Vagina (tissue), 2 donors: ENCODE data around the gene IWS1. TPM values are rescaled to one million over a fixed set of nuclear protein-coding genes. Genes with fewer than 3 reads are reported as not detected.

Experiments
- DNase-seq, 2 donors: peaks; one replicate each; pipeline ENCODE4 v3.0.0-alpha.2; 2017; ENCODE audit errors: extremely low spot score in 2 of 2
- H3K27ac ChIP-seq: fragments of 200-600 bp; sonication (generic); one replicate; pipeline ENCODE4 v1.5.1; 2019
- H3K27me3 ChIP-seq: fragments of 200-600 bp; sonication (generic); one replicate; pipeline ENCODE4 v1.5.1; 2019
- H3K36me3 ChIP-seq, 2 donors: fragments of 200-600 bp; sonication (generic); one replicate each; pipeline ENCODE4 v1.5.1; 2017 to 2019
- H3K4me1 ChIP-seq: fragments of 200-600 bp; sonication (generic); one replicate; pipeline ENCODE4 v1.5.1; 2019
- H3K4me3 ChIP-seq, 2 donors: fragments of 200-600 bp; sonication (generic); 1 replicate in 1 of 2; 2 replicates in 1 of 2; pipeline ENCODE4 v1.5.1; 2016 to 2019
- H3K9me3 ChIP-seq: fragments of 200-600 bp; sonication (generic); one replicate; pipeline ENCODE4 v1.5.1; 2019
- POLR2A ChIP-seq, 2 donors: fragments of 450-650 bp; IDR thresholded peaks; one replicate each; pipeline ENCODE4 v1.6.1; 2017; ENCODE audit warnings: antibody characterized with exemption in 2 of 2, mild to moderate bottlenecking in 2 of 2, moderate library complexity in 2 of 2
- POLR2AphosphoS5 ChIP-seq, 2 donors: sonication (generic); formaldehyde crosslinking; IDR thresholded peaks; one replicate each; pipeline ENCODE4 v1.9.0; 2017; ENCODE audit warnings: antibody characterized with exemption in 2 of 2, mild to moderate bottlenecking in 2 of 2, low read depth in 1 of 2; ENCODE audit not compliant: insufficient read depth in 1 of 2
- intact Hi-C: fragments of 100-400 bp; cut with DNase I; formaldehyde crosslinking; loops from one replicate; pipeline ENCODE4 v1.15.1; 2023
- total RNA-seq: library from RNA; depleted of rRNA; stranded (reverse); fragments of >200 nt; gene quantifications from one replicate; pipeline ENCODE4 v1.2.3, GENCODE V29; 2016
- TF ChIP-seq, protein P1 (sequence below), 3 experiments: fragments of 450-650 bp in 2 of 3; fragments of 200-600 bp in 1 of 3; sonication (generic) in 1 of 3; IDR thresholded peaks; one replicate each; pipeline ENCODE4 v1.5.1; 2017 to 2019; ENCODE audit warnings: antibody characterized with exemption in 3 of 3, mild to moderate bottlenecking in 2 of 3, moderate library complexity in 2 of 3

Gene IWS1
- total RNA-seq, 1 donor from 2014 or later = 40.8 TPM

DNA sequence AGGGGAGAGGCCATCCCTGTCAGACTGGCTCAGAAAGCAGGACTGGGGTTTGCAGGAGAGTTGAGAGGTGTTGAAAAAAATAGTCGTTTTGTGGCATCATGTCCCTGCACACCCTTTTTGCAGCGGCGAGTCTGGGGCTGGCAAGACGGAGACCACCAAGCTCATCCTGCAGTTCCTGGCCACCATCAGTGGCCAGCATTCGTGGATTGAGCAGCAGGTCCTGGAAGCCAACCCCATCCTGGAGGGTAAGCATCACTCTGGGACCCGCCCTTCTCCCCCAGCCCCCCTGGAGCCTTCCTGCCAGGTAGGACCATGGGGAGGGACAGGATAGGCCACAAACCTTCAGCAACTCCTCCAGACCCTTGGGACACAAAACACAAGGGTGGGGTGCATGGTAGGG is 43.4 kb upstream of the IWS1 start:
- Histone ChIP-seq H3K36me3 (no peaks in the 10 kb centered on the region), H3K27me3 (no peaks in the 10 kb centered on the region), H3K4me3 (no peak overlapping the region), H3K9me3 (no peaks in the 10 kb centered on the region), H3K27ac (no peak overlapping the region), H3K4me1 (peaks cover 13% of the 10 kb centered on the region)
- peak in 1 of 2 donors; percentile 81 for DNase-seq
- TF ChIP-seq POLR2AphosphoS5 (IDR thresholded peaks at IDR 0.05; ENCODE audit: insufficient read depth in 1 of 2, low read depth in 1 of 2) (no peak), POLR2A (IDR thresholded peaks at IDR 0.05) (no peak)
- TF ChIP-seq, protein P1, sequence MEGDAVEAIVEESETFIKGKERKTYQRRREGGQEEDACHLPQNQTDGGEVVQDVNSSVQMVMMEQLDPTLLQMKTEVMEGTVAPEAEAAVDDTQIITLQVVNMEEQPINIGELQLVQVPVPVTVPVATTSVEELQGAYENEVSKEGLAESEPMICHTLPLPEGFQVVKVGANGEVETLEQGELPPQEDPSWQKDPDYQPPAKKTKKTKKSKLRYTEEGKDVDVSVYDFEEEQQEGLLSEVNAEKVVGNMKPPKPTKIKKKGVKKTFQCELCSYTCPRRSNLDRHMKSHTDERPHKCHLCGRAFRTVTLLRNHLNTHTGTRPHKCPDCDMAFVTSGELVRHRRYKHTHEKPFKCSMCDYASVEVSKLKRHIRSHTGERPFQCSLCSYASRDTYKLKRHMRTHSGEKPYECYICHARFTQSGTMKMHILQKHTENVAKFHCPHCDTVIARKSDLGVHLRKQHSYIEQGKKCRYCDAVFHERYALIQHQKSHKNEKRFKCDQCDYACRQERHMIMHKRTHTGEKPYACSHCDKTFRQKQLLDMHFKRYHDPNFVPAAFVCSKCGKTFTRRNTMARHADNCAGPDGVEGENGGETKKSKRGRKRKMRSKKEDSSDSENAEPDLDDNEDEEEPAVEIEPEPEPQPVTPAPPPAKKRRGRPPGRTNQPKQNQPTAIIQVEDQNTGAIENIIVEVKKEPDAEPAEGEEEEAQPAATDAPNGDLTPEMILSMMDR (IDR thresholded peaks at IDR 0.05) = no peak
- intact Hi-C loops = loop anchor here (5.0 kb wide), 1 partner anchor 968 kb away; no protein-coding TSS in a partner anchor

DNA sequence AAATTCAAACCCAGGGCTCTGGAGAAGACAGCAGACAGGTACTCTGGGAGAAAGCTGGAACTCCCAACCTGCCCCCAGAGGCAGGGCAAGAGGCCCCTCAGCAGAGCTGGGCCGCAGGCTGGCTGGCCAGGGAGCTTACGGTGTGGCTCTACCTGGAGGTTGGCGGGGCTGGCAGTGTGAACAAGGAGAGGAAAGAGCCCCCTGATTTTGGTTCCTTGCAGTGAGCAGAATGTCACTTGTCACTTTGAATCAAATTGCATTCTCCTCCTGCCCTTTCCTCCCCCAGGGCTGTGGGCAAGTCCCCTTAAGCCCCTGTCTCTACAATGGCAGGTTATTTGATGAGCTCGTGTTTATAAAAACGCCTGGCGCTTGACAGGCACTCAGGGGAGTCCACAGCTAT is 41.8 kb upstream of the IWS1 start:
- H3K27ac ChIP-seq = no peak overlapping the region
- intact Hi-C loops = no loop called here

DNA sequence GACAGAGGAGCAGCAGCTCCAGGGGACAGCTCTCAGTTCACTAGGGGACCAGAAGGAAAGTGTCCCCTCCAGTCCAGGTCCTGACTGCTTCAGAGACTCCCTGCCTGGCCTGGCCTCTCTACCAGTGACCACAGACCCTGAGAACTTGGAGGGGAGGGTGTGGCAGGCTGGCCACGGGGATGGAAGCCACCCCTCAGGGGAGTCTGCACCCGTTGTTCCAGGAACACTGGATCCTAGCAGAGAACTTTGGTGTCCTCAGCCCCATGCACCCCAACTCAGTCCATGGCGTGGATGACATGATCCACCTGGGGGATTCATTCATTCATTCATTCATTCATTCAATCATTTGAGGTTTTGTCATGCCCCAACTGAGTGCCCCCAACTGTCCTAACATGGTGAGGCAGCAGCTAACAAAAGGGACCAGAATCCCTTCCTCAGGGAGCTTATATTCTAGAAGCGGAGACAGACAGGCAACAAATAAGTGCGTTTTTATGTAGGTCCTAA is 41.1 kb upstream of the IWS1 start:
- no peak overlapping the region for H3K4me3 ChIP-seq
- H3K27ac ChIP-seq = no peak overlapping the region
- H3K27me3 ChIP-seq = no peaks in the 10 kb centered on the region
- intact Hi-C loops = no loop called here
- DNase-seq = peak; percentile 77 to 79
- H3K9me3 ChIP-seq = no peaks in the 10 kb centered on the region
- H3K36me3 ChIP-seq = no peaks in the 10 kb centered on the region
- no peak for TF ChIP-seq POLR2AphosphoS5 (IDR thresholded peaks at IDR 0.05; ENCODE audit: insufficient read depth in 1 of 2, low read depth in 1 of 2)
- TF ChIP-seq POLR2A (IDR thresholded peaks at IDR 0.05) = no peak
- TF ChIP-seq, protein P1 (IDR thresholded peaks at IDR 0.05) = no peak
- H3K4me1 ChIP-seq = peaks cover 13% of the 10 kb centered on the region

More for the DNA sequence above, 41.8 kb upstream of the IWS1 start:
- Histone ChIP-seq H3K9me3 (no peaks in the 10 kb centered on the region), H3K36me3 (no peaks in the 10 kb centered on the region), H3K4me3 (no peak overlapping the region), H3K4me1 (peaks cover 13% of the 10 kb centered on the region), H3K27me3 (no peaks in the 10 kb centered on the region)
- TF ChIP-seq, protein P1 (IDR thresholded peaks at IDR 0.05) = no peak
- TF ChIP-seq POLR2AphosphoS5 (IDR thresholded peaks at IDR 0.05; ENCODE audit: insufficient read depth in 1 of 2, low read depth in 1 of 2) (no peak), POLR2A (IDR thresholded peaks at IDR 0.05) (no peak)
- peak; percentile 65 to 67 for DNase-seq

DNA sequence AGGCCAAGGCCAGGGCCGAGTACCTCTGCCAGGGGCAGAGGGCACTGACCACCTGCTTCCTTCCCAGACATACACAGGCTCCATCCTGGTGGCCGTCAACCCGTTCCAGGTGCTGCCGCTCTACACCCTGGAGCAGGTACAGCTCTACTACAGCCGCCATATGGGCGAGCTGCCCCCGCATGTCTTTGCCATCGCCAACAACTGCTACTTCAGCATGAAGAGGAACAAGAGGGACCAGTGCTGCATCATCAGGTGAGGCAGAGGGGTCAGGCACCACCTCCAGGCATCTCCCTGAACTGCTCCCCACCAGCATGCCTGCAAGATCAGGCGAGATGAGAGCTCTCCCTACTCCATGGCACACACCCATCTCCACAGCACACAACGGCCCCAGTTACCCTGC is 40.3 kb upstream of the IWS1 start:
- DNase-seq = peak in 1 of 2 donors; percentile 74
- TF ChIP-seq POLR2A (IDR thresholded peaks at IDR 0.05) (no peak), POLR2AphosphoS5 (IDR thresholded peaks at IDR 0.05; ENCODE audit: insufficient read depth in 1 of 2, low read depth in 1 of 2) (no peak)
- TF ChIP-seq, protein P1 (IDR thresholded peaks at IDR 0.05) = peak in 1 of 3 experiments; percentile 2
- Histone ChIP-seq H3K27ac (no peak overlapping the region), H3K4me1 (peaks cover 13% of the 10 kb centered on the region), H3K9me3 (no peaks in the 10 kb centered on the region), H3K4me3 (no peak overlapping the region), H3K27me3 (no peaks in the 10 kb centered on the region), H3K36me3 (no peaks in the 10 kb centered on the region)
- intact Hi-C loops = no loop called here

DNA sequence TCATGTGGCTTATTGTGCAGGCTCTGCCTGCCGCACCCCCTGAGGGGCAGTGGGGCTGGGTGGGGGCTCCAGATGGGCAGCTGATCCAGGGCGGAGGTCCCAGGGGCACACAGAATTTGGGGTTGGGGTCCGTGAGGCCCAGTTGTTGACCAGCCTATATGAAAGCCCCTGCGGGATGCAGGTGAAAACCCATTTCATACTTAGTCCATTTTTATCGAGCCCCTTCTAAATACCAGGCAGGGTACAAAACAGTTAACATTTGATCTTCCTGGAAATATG is 39.8 kb upstream of the IWS1 start:
- Histone ChIP-seq H3K27me3 (no peaks in the 10 kb centered on the region), H3K4me1 (peaks cover 13% of the 10 kb centered on the region), H3K9me3 (no peaks in the 10 kb centered on the region), H3K4me3 (no peak overlapping the region), H3K27ac (no peak overlapping the region), H3K36me3 (no peaks in the 10 kb centered on the region)
- no peak for TF ChIP-seq POLR2AphosphoS5 (IDR thresholded peaks at IDR 0.05; ENCODE audit: insufficient read depth in 1 of 2, low read depth in 1 of 2)
- TF ChIP-seq, protein P1 (IDR thresholded peaks at IDR 0.05) = no peak
- no peak for TF ChIP-seq POLR2A (IDR thresholded peaks at IDR 0.05)
- no peak for DNase-seq
- intact Hi-C loops = no loop called here
